SJCRH30 (cell line): ENCODE results near the gene GALNT8. TPM values are rescaled to one million over a fixed set of nuclear protein-coding genes. Genes with fewer than 3 reads are reported as not detected.

ENCODE experiments used
- DNase-seq, 2 experiments: peaks; one replicate each; pipeline ENCODE4 v3.0.0-alpha.2; 2015 to 2020
- H3K27ac ChIP-seq: fragments of 250-450 bp; sonication (Bioruptor Pico); 2 replicates; pipeline ENCODE4 v1.5.1; 2020; ENCODE audit warnings: mild to moderate bottlenecking, moderate library complexity
- H3K27me3 ChIP-seq: fragments of 250-450 bp; sonication (Bioruptor Pico); 2 replicates; pipeline ENCODE4 v1.5.1; 2020; ENCODE audit warnings: mild to moderate bottlenecking, moderate library complexity
- H3K36me3 ChIP-seq: fragments of 250-450 bp; sonication (Bioruptor Pico); 2 replicates; pipeline ENCODE4 v1.5.1; 2020; ENCODE audit warnings: mild to moderate bottlenecking, moderate library complexity
- H3K4me1 ChIP-seq: fragments of 250-450 bp; sonication (Bioruptor Pico); 2 replicates; pipeline ENCODE4 v1.5.1; 2020; ENCODE audit warnings: mild to moderate bottlenecking, moderate library complexity
- H3K4me3 ChIP-seq: fragments of 250-450 bp; sonication (Bioruptor Pico); 2 replicates; pipeline ENCODE4 v1.5.1; 2020; ENCODE audit warnings: mild to moderate bottlenecking, moderate library complexity
- H3K9me3 ChIP-seq: fragments of 250-450 bp; sonication (Bioruptor Pico); replicated peaks from 2 replicates; pipeline ENCODE4 v1.5.1; 2020; ENCODE audit warnings: mild to moderate bottlenecking, moderate library complexity
- total RNA-seq: library from RNA; depleted of rRNA; stranded (reverse); fragments of >200 nt; shearing (Covaris generic); gene quantifications from 2 replicates; pipeline ENCODE4 v1.2.3, GENCODE V29; 2014; rRNA removed

GALNT8 gene
- total RNA-seq, 1 experiment from 2014 or later: 0.10 TPM

- H3K27me3 ChIP-seq: peaks cover 6% of the 10 kb centered on the region; the same call in 1 of the 2 replicates
- DNase-seq: no peak
- no peak overlapping the region for H3K27ac ChIP-seq
- H3K4me3 ChIP-seq: no peak overlapping the region
- no peaks in the 10 kb centered on the region for H3K36me3 ChIP-seq
- H3K9me3 ChIP-seq: no peaks in the 10 kb centered on the region
- H3K4me1 ChIP-seq: no peaks in the 10 kb centered on the region
Observed at GRCh38 chr12:4817880-4818279, 97.7 kb downstream of the GALNT8 start.

GRCh38 chr12:4819654-4820053, 99.5 kb downstream of the GALNT8 start:
- Histone ChIP-seq H3K4me1 (no peaks in the 10 kb centered on the region), H3K4me3 (no peak overlapping the region), H3K36me3 (no peaks in the 10 kb centered on the region), H3K27ac (no peak overlapping the region), H3K9me3 (no peaks in the 10 kb centered on the region), H3K27me3 (no peaks in the 10 kb centered on the region)
- DNase-seq: no peak

GRCh38 chr12:4820971-4821370, 100.8 kb downstream of the GALNT8 start:
- DNase-seq: no peak
- Histone ChIP-seq H3K4me3 (no peak overlapping the region), H3K9me3 (no peaks in the 10 kb centered on the region), H3K36me3 (no peaks in the 10 kb centered on the region), H3K27ac (no peak overlapping the region), H3K27me3 (no peaks in the 10 kb centered on the region), H3K4me1 (no peaks in the 10 kb centered on the region)

Other genes starting within 250 kb of the GALNT8 start
- 63.1 and 75.4 TPM in 2 replicates for gene RAD51AP1, start 181.5 kb upstream of the GALNT8 start, total RNA-seq
- gene DYRK4, start 158.2 kb upstream of the GALNT8 start, total RNA-seq: 25.1 and 26.1 TPM in 2 replicates
- gene AKAP3, start 71.3 kb upstream of the GALNT8 start, total RNA-seq: 0.65 and 1.1 TPM in 2 replicates
- gene NDUFA9, start 71.3 kb upstream of the GALNT8 start, total RNA-seq: 103 and 125 TPM in 2 replicates
- gene KCNA1, start 189.5 kb downstream of the GALNT8 start, total RNA-seq: not detected in 2 replicates